ENCODE data around the gene NPNT.

Gene NPNT

GRCh38 chr4:105965183-105965800 lies 70.0 kb downstream of the NPNT start:
- Histone ChIP-seq H3K79me2 (ENCODE audit: insufficient read depth, low read length) (no peaks in the 10 kb centered on the region), H2AFZ (ENCODE audit: low read length) (no peak overlapping the region), H3K4me2 (ENCODE audit: low read depth, low read length, poor library complexity, severe bottlenecking) (no peak overlapping the region), H3K9me2 (replicated peaks; ENCODE audit: low read depth, low read length) (no peaks in the 10 kb centered on the region), H3K4me1 (ENCODE audit: insufficient read depth, low read length, poor library complexity, severe bottlenecking) (peaks cover 34% of the 10 kb centered on the region), H3K36me3 (ENCODE audit: insufficient read depth, low read length) (no peaks in the 10 kb centered on the region), H3K9me3 (ENCODE audit: insufficient read depth, low read depth, low read length) (no peaks in the 10 kb centered on the region), H3K9ac (ENCODE audit: low read depth, low read length, poor library complexity, severe bottlenecking) (no peak overlapping the region), H3F3A (ENCODE audit: low read depth) (no peaks in the 10 kb centered on the region), H3K27me3 (ENCODE audit: insufficient read depth, low read length, poor library complexity, severe bottlenecking) (no peaks in the 10 kb centered on the region), H4K20me1 (ENCODE audit: insufficient read depth, low read length, poor library complexity, severe bottlenecking) (no peaks in the 10 kb centered on the region), H3K4me3 (ENCODE audit: low read length, poor library complexity, severe bottlenecking) (no peak overlapping the region)
- TF ChIP-seq EZH2phosphoT487 (IDR thresholded peaks at IDR 0.05; ENCODE audit: borderline replicate concordance) (no peak), CTCF (conservative IDR thresholded peaks at IDR 0.05; ENCODE audit: low read length) (no peak)

DNA sequence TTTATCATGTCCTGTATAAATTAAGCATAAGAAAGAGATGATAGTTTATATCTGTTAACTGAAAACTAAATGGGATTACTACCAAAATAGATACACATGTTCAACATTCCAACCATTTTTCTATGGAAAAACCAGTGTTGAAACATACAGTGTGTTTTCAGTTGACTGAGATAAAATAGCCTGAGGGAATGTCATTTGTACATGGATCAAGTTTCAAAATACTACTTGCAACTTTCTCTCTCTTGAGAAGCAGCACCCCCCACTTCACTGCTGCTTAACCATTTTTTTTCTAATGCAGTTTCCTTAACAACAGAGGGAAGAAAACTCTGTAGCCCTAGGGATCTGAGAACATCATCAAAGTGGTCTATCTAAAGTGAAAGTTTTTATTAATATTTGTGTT lies 70.8 kb downstream of the NPNT start:
- Histone ChIP-seq H3K9me2 (replicated peaks; ENCODE audit: low read depth, low read length) (no peaks in the 10 kb centered on the region), H3K4me3 (ENCODE audit: low read length, poor library complexity, severe bottlenecking) (no peak overlapping the region), H3K36me3 (ENCODE audit: insufficient read depth, low read length) (no peaks in the 10 kb centered on the region), H3K9me3 (ENCODE audit: insufficient read depth, low read depth, low read length) (no peaks in the 10 kb centered on the region), H3K4me1 (ENCODE audit: insufficient read depth, low read length, poor library complexity, severe bottlenecking) (peaks cover 42% of the 10 kb centered on the region), H2AFZ (ENCODE audit: low read length) (no peak overlapping the region), H4K20me1 (ENCODE audit: insufficient read depth, low read length, poor library complexity, severe bottlenecking) (no peaks in the 10 kb centered on the region), H3F3A (ENCODE audit: low read depth) (no peaks in the 10 kb centered on the region), H3K79me2 (ENCODE audit: insufficient read depth, low read length) (no peaks in the 10 kb centered on the region), H3K4me2 (ENCODE audit: low read depth, low read length, poor library complexity, severe bottlenecking) (no peak overlapping the region), H3K9ac (ENCODE audit: low read depth, low read length, poor library complexity, severe bottlenecking) (no peak overlapping the region), H3K27me3 (ENCODE audit: insufficient read depth, low read length, poor library complexity, severe bottlenecking) (no peaks in the 10 kb centered on the region)
- TF ChIP-seq EZH2phosphoT487 (IDR thresholded peaks at IDR 0.05; ENCODE audit: borderline replicate concordance): no peak
- TF ChIP-seq CTCF (conservative IDR thresholded peaks at IDR 0.05; ENCODE audit: low read length): no peak

- Histone ChIP-seq H3K9me2 (replicated peaks; ENCODE audit: low read depth, low read length) (no peaks in the 10 kb centered on the region), H3K4me1 (ENCODE audit: insufficient read depth, low read length, poor library complexity, severe bottlenecking) (peaks cover 50% of the 10 kb centered on the region), H3K36me3 (ENCODE audit: insufficient read depth, low read length) (no peaks in the 10 kb centered on the region), H3K9me3 (ENCODE audit: insufficient read depth, low read depth, low read length) (no peaks in the 10 kb centered on the region), H2AFZ (ENCODE audit: low read length) (no peak overlapping the region), H4K20me1 (ENCODE audit: insufficient read depth, low read length, poor library complexity, severe bottlenecking) (no peaks in the 10 kb centered on the region), H3K4me3 (ENCODE audit: low read length, poor library complexity, severe bottlenecking) (no peak overlapping the region), H3K9ac (ENCODE audit: low read depth, low read length, poor library complexity, severe bottlenecking) (no peak overlapping the region), H3K27me3 (ENCODE audit: insufficient read depth, low read length, poor library complexity, severe bottlenecking) (no peaks in the 10 kb centered on the region), H3K79me2 (ENCODE audit: insufficient read depth, low read length) (no peaks in the 10 kb centered on the region), H3K4me2 (ENCODE audit: low read depth, low read length, poor library complexity, severe bottlenecking) (no peak overlapping the region), H3F3A (ENCODE audit: low read depth) (no peaks in the 10 kb centered on the region)
- TF ChIP-seq CTCF (conservative IDR thresholded peaks at IDR 0.05; ENCODE audit: low read length) (no peak), EZH2phosphoT487 (IDR thresholded peaks at IDR 0.05; ENCODE audit: borderline replicate concordance) (no peak)
Measured at GRCh38 chr4:105967058-105967658, 71.9 kb downstream of the NPNT start.

All from Loucy (cell line).